DMS153 (cell line): ENCODE data around the gene HS1BP3.

Experiments
- DNase-seq: peaks from one replicate; lab custom pipeline; 2025; lab: John Stamatoyannopoulos, UW

HS1BP3 gene

DNA sequence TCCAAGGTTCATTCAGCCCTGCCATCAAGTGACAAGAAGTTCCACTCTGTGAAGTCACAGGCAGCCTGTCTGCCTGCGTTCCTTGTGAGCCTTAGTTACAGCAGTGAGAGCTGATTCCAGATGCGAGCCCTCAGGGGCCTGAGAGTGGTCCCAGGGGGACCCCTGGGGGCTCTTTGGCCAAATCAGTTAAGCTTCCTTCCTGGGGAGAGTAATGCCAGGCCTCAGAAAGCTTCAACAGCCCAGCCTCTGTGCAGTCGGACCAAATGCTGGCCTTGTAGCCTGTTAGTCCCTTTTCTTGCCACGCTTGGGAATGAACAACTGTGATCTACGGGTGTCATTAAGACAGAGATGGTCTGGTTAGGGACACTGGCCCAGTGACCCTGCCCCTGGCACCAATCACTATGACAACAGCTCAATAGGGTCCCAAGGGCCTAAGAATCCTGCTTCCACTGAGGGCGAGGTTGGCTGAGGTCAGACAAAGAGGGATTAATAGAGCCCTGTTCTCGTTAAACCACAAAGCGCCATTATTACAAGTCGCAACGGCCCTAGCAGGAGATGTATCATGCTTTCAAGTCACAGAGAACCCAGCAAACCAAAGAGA lies 50.9 kb downstream of the HS1BP3 start:
- no peak for DNase-seq

DNA sequence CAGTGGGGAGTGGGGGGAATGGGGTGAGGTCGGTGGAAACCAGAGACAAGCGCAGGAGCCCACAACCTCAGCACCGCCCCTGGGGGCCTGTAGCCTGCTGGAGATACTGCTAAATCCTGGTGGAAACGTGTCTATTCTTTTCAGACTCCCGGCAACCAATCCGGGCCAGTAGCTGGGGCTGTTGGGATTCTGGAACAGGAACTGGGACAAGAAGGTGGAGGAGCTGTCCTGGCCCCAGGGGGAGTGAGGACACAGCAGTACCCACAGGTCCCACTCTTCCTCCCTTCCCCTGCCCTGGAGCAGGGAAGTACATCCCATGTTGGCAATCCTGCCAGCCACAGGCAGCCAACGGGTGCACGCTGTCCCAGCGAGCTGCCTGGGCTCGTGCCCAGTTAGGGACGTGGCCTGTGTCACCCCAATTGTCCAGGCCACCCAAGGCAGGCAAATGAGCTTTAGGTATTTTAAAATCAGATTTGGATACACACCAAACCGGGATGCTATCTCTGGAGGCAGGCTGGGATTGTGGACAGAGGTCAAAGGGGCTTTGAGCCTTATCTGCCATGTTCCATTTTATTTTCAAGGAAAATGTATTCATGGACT lies 51.8 kb downstream of the HS1BP3 start:
- DNase-seq = no peak

DNA sequence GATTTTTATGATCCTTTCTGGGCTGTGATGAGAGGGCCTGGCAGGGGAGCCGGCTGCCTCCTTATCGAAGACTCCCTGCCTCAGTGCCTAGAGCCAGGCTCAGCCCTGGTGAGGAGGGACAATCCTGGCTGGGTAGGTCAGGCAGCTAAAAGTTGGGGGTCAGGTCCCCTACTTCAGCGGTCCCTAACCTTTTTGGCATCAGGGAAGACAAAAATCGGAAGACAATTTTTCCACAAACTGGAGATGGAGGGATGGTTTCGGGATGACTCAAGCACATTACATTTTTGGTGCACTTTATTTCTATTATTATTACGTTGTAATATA lies 53.1 kb downstream of the HS1BP3 start:
- no peak for DNase-seq

GRCh38 chr2:20596973-20597859 lies 53.7 kb downstream of the HS1BP3 start:
- no peak for DNase-seq

DNA sequence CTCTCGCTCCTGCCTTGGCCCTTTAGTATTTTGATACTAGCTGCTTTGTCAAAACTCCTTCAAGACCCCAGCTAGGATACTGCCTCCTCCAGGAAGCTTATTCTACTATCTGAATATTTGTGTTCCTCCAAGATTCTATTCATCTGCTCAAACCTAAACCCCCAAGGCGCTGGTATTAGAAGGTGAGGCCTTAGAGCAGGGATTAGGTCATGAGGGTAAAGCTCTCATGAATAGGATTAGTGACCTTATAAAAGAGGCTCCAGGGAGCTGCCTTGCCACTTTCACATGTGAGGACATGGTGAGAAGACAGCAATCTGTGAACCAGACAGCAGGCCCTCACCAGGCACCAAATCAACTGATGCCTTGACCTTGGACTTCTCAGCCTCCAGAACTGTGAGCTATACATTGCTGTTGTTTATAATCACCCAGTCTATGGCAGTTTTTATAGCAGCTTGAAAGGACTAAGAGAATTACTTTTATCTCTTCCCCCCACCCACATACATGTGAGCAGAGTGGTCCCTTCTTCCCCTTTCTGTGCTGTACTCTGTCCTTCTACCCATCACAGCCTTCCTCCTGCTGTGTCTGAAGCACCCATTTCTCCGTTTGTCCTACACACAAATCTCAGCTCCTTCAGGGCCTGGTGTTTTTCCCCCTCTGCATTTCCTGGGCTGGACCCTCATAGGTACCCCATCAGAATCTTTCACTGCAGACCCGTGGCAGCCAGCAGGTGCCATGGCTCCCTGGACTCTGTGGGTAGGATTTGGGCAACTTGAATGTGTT lies 54.5 kb downstream of the HS1BP3 start:
- DNase-seq = no peak

GRCh38 chr2:20595439-20596192 lies 55.3 kb downstream of the HS1BP3 start:
- no peak for DNase-seq

DNA sequence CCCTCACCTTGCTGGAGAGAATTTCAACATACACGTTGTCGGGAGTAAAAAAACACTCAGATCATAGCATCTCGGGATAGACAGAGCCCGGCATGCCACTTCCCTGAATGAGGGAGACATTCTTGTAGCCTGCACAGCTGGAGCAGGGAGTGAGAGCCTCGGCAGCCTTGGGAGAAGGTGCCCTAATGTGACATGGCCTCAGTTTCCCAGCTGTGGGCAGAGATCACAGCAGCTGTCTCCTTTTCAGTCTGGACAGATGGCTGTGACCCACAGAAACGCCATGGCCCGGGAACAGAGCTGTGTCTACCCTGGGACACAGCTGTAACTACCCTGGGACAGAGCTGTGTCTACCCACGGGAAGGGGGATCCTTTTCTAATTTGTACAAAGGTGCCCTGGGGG lies 55.9 kb downstream of the HS1BP3 start:
- no peak for DNase-seq

DNA sequence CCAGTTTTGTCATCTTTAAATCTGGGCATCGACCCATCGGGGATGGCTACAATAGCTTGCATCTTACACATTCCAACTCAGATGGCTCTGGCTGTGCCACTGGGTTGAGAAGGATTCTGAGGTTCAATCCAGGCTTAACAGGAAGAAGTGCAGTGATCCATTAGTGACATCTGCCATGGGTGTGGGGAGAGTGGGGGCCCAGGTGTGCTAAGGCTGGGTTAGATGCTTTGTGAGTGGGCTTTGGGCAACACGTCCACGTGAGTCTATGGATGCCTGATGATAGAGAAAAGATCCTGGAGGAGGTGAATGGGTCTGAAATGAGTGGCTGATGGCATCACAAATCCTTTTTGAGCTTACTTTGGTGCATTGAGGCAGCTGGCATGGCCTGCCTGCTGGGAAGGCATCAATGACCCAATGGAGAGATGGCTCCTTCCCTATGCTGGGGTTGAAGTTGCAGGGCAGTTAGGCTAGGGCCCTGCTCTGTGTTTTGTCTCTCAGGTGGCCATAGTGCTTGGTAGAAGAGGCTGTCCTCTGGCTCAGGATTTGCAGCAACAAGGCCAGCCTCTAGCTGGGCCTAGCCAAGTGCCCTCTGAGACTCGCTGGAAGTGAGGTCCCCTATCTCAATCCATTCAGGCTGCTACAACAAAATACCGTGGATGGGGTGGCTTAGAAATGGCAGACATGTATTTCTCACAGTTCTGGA lies 56.7 kb downstream of the HS1BP3 start:
- DNase-seq = no peak

GRCh38 chr2:20593072-20594034 lies 57.5 kb downstream of the HS1BP3 start:
- DNase-seq = no peak

DNA sequence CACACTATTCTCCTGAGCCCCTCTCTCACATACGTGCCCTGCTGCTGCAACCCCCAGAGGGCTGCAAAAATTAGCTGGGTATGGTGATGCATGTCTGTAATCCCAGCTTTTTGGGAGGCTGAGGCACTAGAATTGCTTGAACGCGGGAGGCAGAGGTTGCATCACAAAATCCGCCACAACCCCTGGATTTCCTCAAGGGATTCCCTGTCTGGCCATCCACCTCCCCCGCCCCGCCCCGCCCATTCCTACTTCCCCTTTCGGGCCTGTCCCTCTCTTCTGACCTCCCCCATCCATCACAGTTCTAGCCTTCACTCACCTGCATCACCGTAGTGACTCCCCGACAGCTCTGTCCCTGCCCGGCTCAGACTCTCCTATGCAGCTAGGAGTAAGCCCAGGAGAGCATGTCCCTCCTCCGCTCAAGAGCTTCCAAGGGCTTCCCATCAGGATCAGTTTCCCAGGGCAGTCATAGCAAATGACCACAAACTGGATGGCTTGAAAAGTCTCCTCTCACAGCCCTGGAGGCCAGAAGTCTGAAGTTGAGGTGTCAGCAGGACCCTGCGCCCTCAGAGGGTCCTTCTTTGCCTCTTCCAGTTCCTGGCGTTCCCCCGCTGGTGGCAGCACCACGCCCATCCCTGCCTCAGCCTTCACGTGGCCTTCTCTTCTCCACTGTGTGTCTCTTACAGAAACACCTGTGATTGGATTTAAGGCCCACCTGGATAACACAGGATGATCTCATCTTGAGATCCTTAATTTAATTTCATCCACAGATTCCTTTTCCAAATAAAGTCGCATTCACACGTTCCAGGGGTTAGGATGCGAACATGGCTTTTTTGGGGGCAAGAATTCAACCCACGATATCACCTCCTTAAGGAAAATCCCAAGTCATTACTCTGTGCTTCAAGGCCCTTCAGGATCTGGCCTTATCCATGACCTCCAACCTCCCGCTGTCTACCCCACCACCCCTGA lies 58.5 kb downstream of the HS1BP3 start:
- DNase-seq = no peak

- no peak for DNase-seq
These were observed 60.0 kb downstream of the HS1BP3 start for GRCh38 chr2:20590704-20591515.

DNA sequence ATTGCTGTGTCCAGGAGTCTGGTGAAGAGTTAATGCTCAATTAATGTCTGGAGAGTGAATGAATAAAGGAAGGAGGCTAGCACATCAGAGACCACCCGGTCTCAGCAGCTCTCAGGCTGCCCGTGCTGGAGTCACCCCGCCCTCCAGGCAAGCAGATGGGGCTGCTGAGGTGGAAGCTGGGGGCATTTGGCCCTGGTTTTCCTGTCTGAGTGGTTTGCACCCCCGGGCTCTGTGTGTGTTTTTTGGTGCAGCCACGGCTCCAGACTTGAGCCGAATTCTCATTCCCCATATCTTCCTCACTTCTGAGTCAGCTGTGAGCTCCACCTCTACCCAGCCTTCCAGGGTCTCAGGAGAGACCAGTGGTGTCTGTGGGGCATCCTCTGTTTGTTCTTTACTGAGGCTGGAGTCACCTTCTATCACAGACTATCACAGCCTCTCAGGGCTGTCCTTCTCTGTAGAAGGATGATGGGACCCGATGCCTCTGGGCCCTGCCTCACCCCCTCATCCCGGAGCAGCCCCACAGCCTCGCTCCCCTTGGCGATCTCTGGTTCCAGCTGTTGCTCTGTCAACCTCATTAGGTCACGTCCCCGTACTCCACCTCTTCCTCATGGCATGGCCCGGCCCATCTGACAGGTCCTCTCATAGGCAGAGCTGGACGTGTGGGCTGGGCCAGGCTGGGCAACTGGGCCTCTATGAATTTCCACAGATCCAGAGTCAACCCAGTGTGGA lies 60.8 kb downstream of the HS1BP3 start:
- no peak for DNase-seq

GRCh38 chr2:20588918-20589871 lies 61.7 kb downstream of the HS1BP3 start:
- no peak for DNase-seq

GRCh38 chr2:20585710-20586594 lies 64.9 kb downstream of the HS1BP3 start:
- DNase-seq = no peak

DNA sequence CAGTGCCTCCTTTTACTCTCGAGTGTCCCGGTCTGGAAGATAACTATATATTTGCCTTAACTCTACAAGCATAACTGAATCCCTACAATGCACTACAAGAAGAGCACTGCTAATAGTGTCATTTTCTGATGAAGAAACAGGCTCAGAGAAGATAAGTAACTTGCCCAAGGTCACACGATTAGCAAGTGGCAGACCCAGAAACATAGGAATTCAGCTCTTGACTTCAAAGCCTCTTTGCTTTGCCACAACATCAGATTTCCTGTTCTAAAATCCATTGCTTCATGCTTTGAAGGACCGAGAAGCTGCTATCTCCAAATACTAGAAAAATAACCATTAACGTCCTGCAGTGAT lies 65.6 kb downstream of the HS1BP3 start:
- no peak for DNase-seq
